Naive B cell (primary cell): ENCODE measurements around the gene DDA1. TPM values are rescaled to one million over a fixed set of nuclear protein-coding genes. Genes with fewer than 3 reads are reported as not detected.

ENCODE experiments used
- ATAC-seq, 2 donors: fragments of 150-1000 bp; cut with Tn5 transposase; 2 replicates each; pipeline ENCODE4 v1.10.0; 2021; ENCODE audit warnings: low read depth in 2 of 2, mild to moderate bottlenecking in 2 of 2, moderate library complexity in 2 of 2
- DNase-seq: peaks from one replicate; pipeline ENCODE4 v3.0.0; 2022
- H3K27ac Mint-ChIP-seq, 6 donors: one replicate each; pipeline ENCODE4 v1.8.0; 2020 to 2022; ENCODE audit warnings: mild to moderate bottlenecking in 6 of 6, mixed read lengths in 6 of 6, moderate library complexity in 5 of 6, inconsistent platforms in 2 of 6
- H3K27me3 Mint-ChIP-seq, 3 donors: one replicate each; pipeline ENCODE4 v1.8.0; 2021 to 2022; ENCODE audit warnings: mixed read lengths in 3 of 3, mild to moderate bottlenecking in 1 of 3
- H3K36me3 Mint-ChIP-seq, 2 donors: one replicate each; pipeline ENCODE4 v1.8.0; 2020 to 2022; ENCODE audit warnings: mixed read lengths in 2 of 2, inconsistent platforms in 1 of 2, mild to moderate bottlenecking in 1 of 2
- H3K4me1 Mint-ChIP-seq, 3 donors: one replicate each; pipeline ENCODE4 v1.8.0; 2020 to 2022; ENCODE audit warnings: mixed read lengths in 3 of 3, inconsistent platforms in 1 of 3, mild to moderate bottlenecking in 1 of 3, moderate library complexity in 1 of 3
- H3K4me3 Mint-ChIP-seq, 8 donors: one replicate each; pipeline ENCODE4 v1.8.0; 2020 to 2022; ENCODE audit warnings: mild to moderate bottlenecking in 8 of 8, mixed read lengths in 8 of 8, moderate library complexity in 8 of 8, inconsistent platforms in 2 of 8
- H3K9me3 Mint-ChIP-seq, 7 donors: one replicate each; pipeline ENCODE4 v1.8.0; 2020 to 2022; ENCODE audit warnings: mixed read lengths in 7 of 7, mild to moderate bottlenecking in 5 of 7, inconsistent platforms in 2 of 7, moderate library complexity in 1 of 7
- polyA plus RNA-seq, 6 donors: library from polyadenylated mRNA; unstranded; fragments of 300-500 nt; fragmentation: Illumina TruSeq; gene quantifications; one replicate each; pipeline ENCODE4 v1.2.3, GENCODE V29; 2021; ENCODE audit warnings: low read depth in 6 of 6

Gene DDA1
- polyA plus RNA-seq, 6 donors from 2014 or later, result 16.2 to 25.0 (median 22.6) TPM

DNA sequence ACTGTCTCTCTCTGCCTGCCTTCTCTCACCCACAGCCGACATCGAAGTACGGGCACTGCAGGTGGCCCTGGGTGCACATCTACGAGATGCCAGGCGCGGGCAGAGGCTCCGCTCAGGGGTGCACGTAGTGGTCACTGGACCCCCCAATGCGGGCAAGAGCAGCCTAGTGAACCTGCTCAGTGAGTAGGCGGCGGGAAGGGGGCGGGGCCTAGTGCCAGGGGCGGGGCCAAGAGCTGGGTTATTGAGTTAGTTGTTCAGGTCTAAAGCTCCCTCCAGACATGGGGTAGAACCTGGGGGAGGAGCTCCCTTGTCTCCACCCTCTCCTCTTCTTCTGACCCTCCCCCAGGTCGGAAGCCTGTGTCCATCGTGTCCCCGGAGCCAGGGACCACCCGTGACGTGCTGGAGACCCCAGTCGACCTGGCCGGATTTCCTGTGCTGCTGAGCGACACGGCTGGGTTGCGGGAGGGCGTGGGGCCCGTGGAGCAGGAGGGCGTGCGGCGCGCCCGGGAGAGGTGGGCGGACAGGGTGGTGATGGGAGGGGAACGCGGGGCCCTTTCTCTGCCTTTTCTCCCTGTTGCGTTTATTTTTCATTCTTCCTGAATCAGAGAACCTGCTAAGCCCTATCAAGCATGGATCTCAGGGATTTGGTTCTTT, 29.9 kb downstream of the DDA1 start:
- H3K4me1 Mint-ChIP-seq, result peaks cover 19 to 35% (median 27%) of the 10 kb centered on the region in 3 donors

DNA sequence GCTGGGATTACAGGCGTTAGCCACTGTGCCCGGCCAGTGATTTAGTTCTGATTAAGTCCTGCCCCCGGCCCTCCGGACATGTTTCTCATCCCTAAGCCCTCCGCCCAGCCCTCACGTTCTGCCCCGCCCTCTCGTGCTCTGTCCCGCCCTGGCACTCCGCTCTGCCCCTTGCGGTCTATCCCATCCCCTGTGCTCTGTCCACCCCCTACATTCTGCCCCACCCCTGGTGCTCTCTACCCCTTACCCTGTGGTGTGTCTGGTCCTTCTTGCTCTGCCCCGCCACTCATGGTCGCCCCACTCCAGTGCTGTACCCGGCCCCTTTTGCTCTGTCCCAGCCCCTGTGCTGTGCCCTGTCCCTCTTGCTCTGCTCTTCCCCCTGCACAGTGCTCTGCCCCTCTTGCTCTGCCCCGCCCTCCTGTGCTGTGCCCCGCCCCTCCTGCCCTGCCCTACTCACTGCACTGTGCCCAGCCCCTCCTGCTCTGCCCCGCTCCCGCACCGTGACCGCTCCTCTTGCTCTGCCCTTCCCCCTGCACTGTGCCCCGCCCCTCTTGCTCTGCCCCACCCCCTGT, 31.0 kb downstream of the DDA1 start:
- ATAC-seq, result no peak
- H3K27me3 Mint-ChIP-seq, result no peaks in the 10 kb centered on the region
- H3K4me3 Mint-ChIP-seq, result peak overlapping the region in 3 of 8 donors; percentile 9 to 20 (median 15)
- no peak for DNase-seq
- no peak overlapping the region for H3K27ac Mint-ChIP-seq
- no peaks in the 10 kb centered on the region for H3K9me3 Mint-ChIP-seq
- peaks cover 12 to 25% (median 20%) of the 10 kb centered on the region in 3 donors for H3K4me1 Mint-ChIP-seq
- H3K36me3 Mint-ChIP-seq, result no peaks in the 10 kb centered on the region

More for the DNA sequence above, 29.9 kb downstream of the DDA1 start:
- no peaks in the 10 kb centered on the region for H3K27me3 Mint-ChIP-seq
- H3K36me3 Mint-ChIP-seq, result no peaks in the 10 kb centered on the region
- no peaks in the 10 kb centered on the region for H3K9me3 Mint-ChIP-seq
- H3K27ac Mint-ChIP-seq, result peak overlapping the region in 1 of 6 donors; percentile 22
- no peak for DNase-seq
- ATAC-seq, result no peak
- peak overlapping the region in 7 of 8 donors; percentile 60 to 97 (median 84) for H3K4me3 Mint-ChIP-seq

DNA sequence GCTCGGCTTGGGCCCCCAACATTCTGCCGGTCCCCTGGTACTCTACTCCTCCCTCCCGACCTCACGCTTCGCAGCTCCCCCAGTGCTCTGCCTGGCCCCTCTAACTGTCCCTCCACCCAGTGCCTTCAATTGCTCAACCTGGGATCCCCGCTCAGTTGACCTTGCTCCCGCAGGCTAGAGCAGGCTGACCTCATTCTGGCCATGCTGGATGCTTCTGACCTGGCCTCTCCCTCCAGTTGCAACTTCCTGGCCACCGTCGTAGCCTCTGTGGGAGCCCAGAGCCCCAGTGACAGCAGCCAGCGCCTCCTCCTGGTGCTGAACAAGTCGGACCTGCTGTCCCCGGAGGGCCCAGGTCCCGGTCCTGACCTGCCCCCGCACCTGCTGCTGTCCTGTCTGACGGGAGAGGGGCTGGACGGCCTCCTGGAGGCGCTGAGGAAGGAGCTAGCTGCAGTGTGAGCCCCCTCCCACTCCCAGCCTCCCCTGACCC, 31.6 kb downstream of the DDA1 start:
- Mint-ChIP-seq H3K36me3 (no peaks in the 10 kb centered on the region), H3K9me3 (no peaks in the 10 kb centered on the region), H3K27me3 (no peaks in the 10 kb centered on the region), H3K4me1 (peaks cover 12 to 26% (median 16%) of the 10 kb centered on the region in 3 donors), H3K27ac (no peak overlapping the region), H3K4me3 (peak overlapping the region in 1 of 8 donors; percentile 40)
- no peak for ATAC-seq
- DNase-seq, result no peak

DNA sequence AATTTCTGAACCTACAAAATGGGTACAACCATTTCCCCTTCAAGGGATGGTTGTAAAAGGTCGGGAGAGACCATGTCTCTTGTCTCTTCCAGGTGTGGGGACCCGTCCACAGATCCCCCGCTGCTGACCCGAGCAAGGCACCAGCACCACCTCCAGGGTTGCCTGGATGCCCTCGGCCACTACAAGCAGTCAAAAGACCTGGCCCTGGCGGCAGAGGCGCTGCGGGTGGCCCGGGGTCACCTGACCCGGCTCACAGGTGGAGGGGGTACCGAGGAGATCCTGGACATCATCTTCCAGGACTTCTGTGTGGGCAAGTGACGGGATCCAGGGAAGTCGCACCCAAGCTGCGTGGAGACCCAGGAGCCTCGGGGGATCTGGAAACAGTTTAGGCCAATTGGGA, 32.0 kb downstream of the DDA1 start:
- Mint-ChIP-seq H3K27me3 (peaks cover 0 to 3% (median 0%) of the 10 kb centered on the region in 3 donors), H3K4me1 (peaks cover 16 to 30% (median 21%) of the 10 kb centered on the region in 3 donors), H3K9me3 (no peaks in the 10 kb centered on the region), H3K4me3 (peak overlapping the region in 3 of 8 donors; percentile 15 to 41 (median 40)), H3K36me3 (no peaks in the 10 kb centered on the region), H3K27ac (no peak overlapping the region)
- ATAC-seq, result no peak
- no peak for DNase-seq

DNA sequence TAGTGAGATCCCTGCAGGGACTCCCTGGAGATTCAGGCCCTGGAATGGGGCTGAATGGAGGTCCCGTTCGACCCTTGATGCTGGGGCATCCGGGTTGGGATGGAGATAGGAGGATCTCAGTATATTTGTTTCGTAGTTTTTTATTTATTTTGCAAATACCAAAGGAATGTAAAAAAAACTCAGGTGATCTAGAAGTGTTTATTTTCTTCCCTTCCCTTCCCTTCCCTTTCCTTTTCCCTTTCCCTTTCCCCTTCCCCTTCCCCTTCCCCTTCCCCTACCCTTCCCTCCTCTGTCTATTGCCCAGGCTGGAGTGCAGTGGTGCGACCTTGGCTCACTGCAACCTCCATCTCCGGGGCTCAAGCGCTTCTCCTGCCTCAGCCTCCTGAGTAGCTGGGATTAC, 32.5 kb downstream of the DDA1 start:
- Mint-ChIP-seq H3K4me1 (peaks cover 12 to 27% (median 21%) of the 10 kb centered on the region in 3 donors), H3K4me3 (peak overlapping the region in 1 of 8 donors; percentile 41), H3K27me3 (peaks cover 0 to 4% (median 0%) of the 10 kb centered on the region in 3 donors), H3K9me3 (no peaks in the 10 kb centered on the region), H3K27ac (no peak overlapping the region), H3K36me3 (no peaks in the 10 kb centered on the region)
- no peak for DNase-seq
- ATAC-seq, result no peak

DNA sequence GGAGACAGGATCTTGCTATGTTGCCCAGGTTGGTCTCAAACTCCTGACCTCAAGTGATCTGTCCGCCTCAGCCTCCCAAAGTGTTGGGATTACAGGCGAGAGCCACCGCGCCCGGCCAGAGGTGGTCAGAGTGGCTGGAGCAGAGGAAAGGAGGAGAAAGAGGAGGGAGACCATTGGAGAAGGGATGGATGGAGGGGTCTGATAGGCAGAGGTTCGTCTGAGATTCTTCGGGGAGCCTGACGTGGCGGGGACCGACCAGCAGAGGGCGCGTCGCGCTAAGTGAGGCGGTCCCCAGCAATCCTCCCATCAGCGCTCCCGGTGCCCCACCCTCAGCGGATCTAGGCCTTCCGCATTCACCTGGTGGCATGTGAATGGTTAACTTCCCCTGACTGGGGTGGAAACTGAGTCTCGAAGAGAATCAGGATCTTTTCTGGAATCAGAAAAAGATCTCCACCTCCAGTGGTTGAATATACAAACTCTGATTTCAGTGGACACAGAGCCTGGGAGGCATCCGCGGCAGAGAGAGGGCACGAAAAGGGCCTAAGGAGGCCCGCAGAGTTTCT, 36.8 kb downstream of the DDA1 start:
- Mint-ChIP-seq H3K9me3 (no peaks in the 10 kb centered on the region), H3K27me3 (peaks cover 14 to 42% (median 14%) of the 10 kb centered on the region in 3 donors), H3K27ac (no peak overlapping the region), H3K36me3 (no peaks in the 10 kb centered on the region), H3K4me1 (peaks cover 4 to 19% (median 14%) of the 10 kb centered on the region in 3 donors), H3K4me3 (peak overlapping the region in 1 of 8 donors; percentile 36)
- ATAC-seq (peak; percentile 90 to 97), DNase-seq (peak; percentile 73)

DNA sequence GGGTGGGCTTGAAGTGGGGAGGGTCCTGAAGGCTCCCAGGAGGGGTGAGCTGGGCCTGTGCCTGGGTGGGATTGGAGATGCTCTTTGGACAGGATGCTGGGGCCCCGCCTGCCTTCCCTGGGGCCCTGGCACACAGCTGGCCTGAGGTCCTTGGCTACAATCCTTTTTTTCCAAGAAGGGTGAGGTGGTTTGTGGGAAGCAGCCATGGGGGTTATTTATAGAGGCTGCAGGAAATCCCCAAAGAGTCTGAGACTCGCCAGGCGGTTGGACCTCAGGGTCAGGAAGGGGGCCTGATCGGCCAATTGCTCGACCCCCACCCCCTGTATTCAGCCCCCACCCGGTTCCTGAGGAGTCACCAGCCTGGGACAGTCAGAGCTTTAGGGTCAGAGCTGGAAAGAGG, 38.0 kb downstream of the DDA1 start:
- Mint-ChIP-seq H3K4me3 (peak overlapping the region in 1 of 8 donors; percentile 22), H3K9me3 (no peaks in the 10 kb centered on the region), H3K27me3 (peaks cover 22 to 53% (median 26%) of the 10 kb centered on the region in 3 donors), H3K36me3 (no peaks in the 10 kb centered on the region), H3K4me1 (peaks cover 4 to 22% (median 19%) of the 10 kb centered on the region in 3 donors), H3K27ac (no peak overlapping the region)
- ATAC-seq (no peak), DNase-seq (no peak)

DNA sequence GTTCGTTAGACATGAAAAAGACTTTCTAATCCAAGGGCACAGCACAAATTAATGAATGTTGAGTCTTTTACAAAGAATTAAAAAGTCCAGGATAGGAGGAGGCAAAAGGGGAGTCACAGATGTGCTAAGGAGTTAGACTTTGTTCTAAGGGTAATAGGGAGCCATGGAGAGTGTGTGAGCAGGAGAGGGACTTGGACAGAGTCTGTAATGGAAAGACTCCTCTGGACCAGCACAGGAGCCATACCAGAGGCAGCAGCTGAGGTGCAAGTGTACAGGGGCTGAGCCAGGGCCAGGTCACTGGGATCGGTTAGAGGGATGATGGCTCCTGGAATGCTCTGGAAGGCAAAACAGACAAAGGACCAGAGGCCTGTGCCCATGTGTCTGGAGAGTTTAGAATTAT, 38.5 kb downstream of the DDA1 start:
- Mint-ChIP-seq H3K36me3 (no peaks in the 10 kb centered on the region), H3K27ac (peak overlapping the region in 1 of 6 donors; percentile 53), H3K9me3 (no peaks in the 10 kb centered on the region), H3K4me3 (no peak overlapping the region), H3K27me3 (peaks cover 22 to 58% (median 31%) of the 10 kb centered on the region in 3 donors), H3K4me1 (peaks cover 4 to 22% (median 17%) of the 10 kb centered on the region in 3 donors)
- DNase-seq (no peak), ATAC-seq (no peak)

DNA sequence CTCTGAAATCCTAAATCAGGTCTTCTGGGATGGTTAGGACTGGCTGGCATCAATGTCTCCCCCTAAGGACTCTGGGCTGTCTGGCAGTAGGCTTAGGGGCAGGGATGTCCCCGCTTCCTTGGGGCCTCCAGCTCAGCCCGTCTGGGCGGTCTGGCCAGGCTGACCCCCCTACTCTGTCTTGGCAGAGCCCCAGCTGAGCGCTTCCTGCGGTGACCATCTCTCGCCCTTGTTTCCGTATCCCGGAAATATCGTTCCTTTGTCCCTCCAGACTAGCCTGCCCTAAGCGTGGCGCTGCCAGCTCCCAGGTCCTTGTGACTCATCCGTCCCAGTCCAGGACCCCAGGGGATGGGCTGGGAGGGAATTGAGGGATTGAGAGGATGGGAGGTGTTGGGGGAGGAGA, 39.3 kb downstream of the DDA1 start:
- no peak overlapping the region for H3K4me3 Mint-ChIP-seq
- no peaks in the 10 kb centered on the region for H3K9me3 Mint-ChIP-seq
- peaks cover 27 to 66% (median 39%) of the 10 kb centered on the region in 3 donors for H3K27me3 Mint-ChIP-seq
- ATAC-seq, result no peak
- no peak for DNase-seq
- H3K27ac Mint-ChIP-seq, result no peak overlapping the region
- H3K36me3 Mint-ChIP-seq, result no peaks in the 10 kb centered on the region
- peaks cover 9 to 22% (median 16%) of the 10 kb centered on the region in 3 donors for H3K4me1 Mint-ChIP-seq

DNA sequence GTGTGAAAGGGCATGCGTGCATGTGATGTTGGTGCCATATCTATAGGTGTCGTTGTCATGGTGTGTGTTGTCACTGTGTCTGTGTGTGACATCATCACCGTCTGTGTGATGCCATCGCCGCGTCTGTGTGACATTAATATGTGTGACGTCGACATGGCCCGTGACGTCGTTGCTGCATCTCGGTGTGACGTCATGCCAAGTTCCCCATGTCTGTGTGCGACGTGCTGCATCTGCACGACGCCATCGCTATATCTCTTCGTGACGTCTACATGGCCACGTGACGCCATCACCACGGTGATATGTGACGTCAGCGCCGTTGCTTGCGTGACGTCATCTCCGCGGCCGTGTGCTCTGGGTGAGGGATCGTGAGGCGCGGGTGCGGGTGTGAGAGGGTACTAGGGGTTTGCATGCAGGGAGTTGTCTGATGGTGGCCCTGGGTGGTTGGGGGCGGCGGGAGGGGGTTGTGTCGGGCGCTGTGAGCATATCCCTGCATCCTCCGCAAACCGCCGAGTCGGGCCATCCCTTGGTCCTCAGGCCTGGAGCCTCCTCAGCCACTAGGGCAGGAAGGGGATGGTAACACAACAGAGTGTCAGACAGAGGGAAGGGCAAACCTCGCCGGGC, 42.6 kb downstream of the DDA1 start:
- no peak for ATAC-seq
- Mint-ChIP-seq H3K9me3 (no peaks in the 10 kb centered on the region), H3K27ac (no peak overlapping the region), H3K4me3 (peak overlapping the region in 1 of 8 donors; percentile 66), H3K36me3 (no peaks in the 10 kb centered on the region), H3K27me3 (peaks cover 27 to 65% (median 42%) of the 10 kb centered on the region in 3 donors), H3K4me1 (peaks cover 5 to 14% (median 6%) of the 10 kb centered on the region in 3 donors)
- DNase-seq, result no peak

DNA sequence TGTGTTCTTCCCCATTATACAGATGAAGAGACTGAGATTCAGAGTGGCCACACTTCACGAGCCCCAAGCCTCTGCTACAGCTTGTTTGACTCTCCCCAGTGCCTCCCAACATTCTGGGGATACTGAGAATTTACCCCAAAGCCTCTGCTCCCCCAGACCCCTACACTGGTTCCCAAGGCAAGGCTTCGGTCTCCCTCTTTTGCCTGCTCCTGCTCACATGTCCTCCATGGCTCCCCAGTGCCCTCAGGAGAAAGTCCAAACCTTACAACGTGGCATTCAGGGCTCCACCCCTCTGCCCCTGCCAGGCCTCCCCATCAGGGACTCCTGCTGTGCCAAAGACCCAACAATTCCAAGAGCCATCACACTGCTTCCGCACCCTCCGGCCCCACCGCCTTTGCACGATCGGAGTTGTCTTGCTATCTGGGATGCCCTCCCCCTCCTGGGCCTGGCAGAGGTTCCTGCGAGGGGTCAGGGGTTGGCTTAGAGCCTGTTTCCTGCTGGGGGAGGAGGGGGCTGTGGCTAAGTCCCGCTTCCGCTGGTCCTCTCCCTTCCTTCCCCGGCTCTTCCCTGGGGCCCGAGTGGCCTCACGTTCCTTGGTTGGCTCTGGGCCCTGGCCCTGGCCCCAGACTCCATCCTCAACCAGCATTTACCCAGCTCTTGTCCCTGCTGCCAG, 43.4 kb downstream of the DDA1 start:
- Mint-ChIP-seq H3K27me3 (peaks cover 25 to 57% (median 37%) of the 10 kb centered on the region in 3 donors), H3K4me3 (no peak overlapping the region), H3K9me3 (no peaks in the 10 kb centered on the region), H3K36me3 (no peaks in the 10 kb centered on the region), H3K4me1 (peaks cover 0 to 14% (median 5%) of the 10 kb centered on the region in 3 donors), H3K27ac (no peak overlapping the region)
- ATAC-seq (no peak), DNase-seq (no peak)

DNA sequence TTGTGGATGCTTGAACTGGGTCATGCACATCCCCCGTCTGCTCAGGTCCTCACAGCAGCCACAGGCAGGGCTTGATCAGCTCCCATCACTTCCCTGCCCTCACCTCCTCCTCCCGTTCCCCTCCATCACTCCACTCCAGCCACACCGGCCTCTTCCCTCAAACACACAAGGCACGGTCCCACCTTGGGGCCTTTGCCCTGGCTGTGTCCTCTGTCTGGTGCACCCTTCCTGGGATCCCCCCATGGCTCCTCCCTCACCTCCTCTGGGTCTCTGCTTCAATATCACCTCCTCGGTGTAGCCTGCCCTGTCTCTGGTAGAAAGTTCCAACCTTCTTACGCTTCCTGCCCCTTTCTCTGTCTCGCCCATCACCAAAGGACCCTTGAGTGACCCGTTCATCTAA, 44.0 kb downstream of the DDA1 start:
- peaks cover 22 to 51% (median 32%) of the 10 kb centered on the region in 3 donors for H3K27me3 Mint-ChIP-seq
- no peaks in the 10 kb centered on the region for H3K36me3 Mint-ChIP-seq
- no peak overlapping the region for H3K27ac Mint-ChIP-seq

More for the DNA sequence above, 44.0 kb downstream of the DDA1 start:
- Mint-ChIP-seq H3K9me3 (no peaks in the 10 kb centered on the region), H3K4me3 (no peak overlapping the region), H3K4me1 (peaks cover 0 to 14% (median 5%) of the 10 kb centered on the region in 3 donors)
- no peak for ATAC-seq
- DNase-seq, result no peak
